ENCODE data around the gene ZNF500.
A peak's percentile ranks its signal among the peaks of the same experiment; 100 is the strongest.
"Not testable (repeated sequence)": the region's sequence is repeated elsewhere in the genome, so short reads cannot be mapped to it uniquely, and the experiment has no call there.

ZNF500 gene

GRCh38 chr16:4747906-4748681, 18.9 kb downstream of the ZNF500 start:
- H3K36me3 ChIP-seq = peaks cover 34% of the 10 kb centered on the region
- no peak for TF ChIP-seq Cebpa-rat (IDR thresholded peaks at IDR 0.05)
- H4K20me1 ChIP-seq = peaks cover 33% of the 10 kb centered on the region
- no peaks in the 10 kb centered on the region for H3K27me3 ChIP-seq
- H3K4me3 ChIP-seq = peak overlapping the region; percentile 22; the same call in 1 of the 2 replicates
- peak overlapping the region; percentile 86 for H3K4me2 ChIP-seq
- H3K27ac ChIP-seq = peak overlapping the region; percentile 60
- H3K9ac ChIP-seq = peak overlapping the region; percentile 49
- H3K9me3 ChIP-seq = no peaks in the 10 kb centered on the region
- H3K4me1 ChIP-seq = peaks cover 66% of the 10 kb centered on the region

- peaks cover 62% of the 10 kb centered on the region for H3K4me1 ChIP-seq
- TF ChIP-seq Cebpa-rat (IDR thresholded peaks at IDR 0.05) = no peak
- peak overlapping the region; percentile 49 for H3K9ac ChIP-seq
- peak overlapping the region; percentile 86 for H3K4me2 ChIP-seq
- H3K4me3 ChIP-seq = peak overlapping the region; percentile 22; the same call in 1 of the 2 replicates
- H3K27me3 ChIP-seq = no peaks in the 10 kb centered on the region
- peak overlapping the region; percentile 60 for H3K27ac ChIP-seq
- peaks cover 24% of the 10 kb centered on the region for H3K36me3 ChIP-seq
- no peaks in the 10 kb centered on the region for H3K9me3 ChIP-seq
- H4K20me1 ChIP-seq = peaks cover 23% of the 10 kb centered on the region; the same call in 1 of the 2 replicates
Observed at GRCh38 chr16:4746991-4747574, 19.9 kb downstream of the ZNF500 start.

GRCh38 chr16:4746215-4746614, 20.7 kb downstream of the ZNF500 start:
- H3K36me3 ChIP-seq = peaks cover 15% of the 10 kb centered on the region
- no peaks in the 10 kb centered on the region for H3K9me3 ChIP-seq
- peak overlapping the region; percentile 86 for H3K4me2 ChIP-seq
- TF ChIP-seq Cebpa-rat (IDR thresholded peaks at IDR 0.05) = no peak
- H3K27ac ChIP-seq = peak overlapping the region; percentile 60
- no peaks in the 10 kb centered on the region for H3K27me3 ChIP-seq
- H3K4me1 ChIP-seq = peaks cover 62% of the 10 kb centered on the region
- no peak overlapping the region; the same call in 1 of the 2 replicates for H3K9ac ChIP-seq
- H4K20me1 ChIP-seq = 0 out of 2 replicates have a peak, but pooled peaks cover 15% of the 10 kb centered on the region
- H3K4me3 ChIP-seq = no peak overlapping the region

- Histone ChIP-seq H3K4me2 (no peak overlapping the region), H3K4me1 (peaks cover 62% of the 10 kb centered on the region), H3K27ac (no peak overlapping the region), H3K4me3 (no peak overlapping the region), H3K9me3 (no peaks in the 10 kb centered on the region), H3K36me3 (peaks cover 6% of the 10 kb centered on the region; the same call in 1 of the 2 replicates), H3K9ac (no peak overlapping the region), H4K20me1 (0 out of 2 replicates have a peak, but pooled peaks cover 11% of the 10 kb centered on the region), H3K27me3 (no peaks in the 10 kb centered on the region)
- no peak for TF ChIP-seq Cebpa-rat (IDR thresholded peaks at IDR 0.05)
Observed at GRCh38 chr16:4745274-4745569, 21.7 kb downstream of the ZNF500 start.

GRCh38 chr16:4744555-4745273, 22.2 kb downstream of the ZNF500 start:
- Histone ChIP-seq H3K4me3 (no peak overlapping the region), H3K27me3 (no peaks in the 10 kb centered on the region), H3K4me2 (no peak overlapping the region), H4K20me1 (0 out of 2 replicates have a peak, but pooled peaks cover 6% of the 10 kb centered on the region), H3K9ac (no peak overlapping the region), H3K27ac (no peak overlapping the region), H3K9me3 (no peaks in the 10 kb centered on the region), H3K36me3 (peaks cover 1% of the 10 kb centered on the region; the same call in 1 of the 2 replicates), H3K4me1 (peaks cover 58% of the 10 kb centered on the region)
- TF ChIP-seq Cebpa-rat (IDR thresholded peaks at IDR 0.05) = no peak

GRCh38 chr16:4743226-4743878, 23.6 kb downstream of the ZNF500 start:
- Histone ChIP-seq H3K9ac (peak overlapping the region; percentile 31; the same call in 1 of the 2 replicates), H3K27ac (no peak overlapping the region), H3K4me3 (no peak overlapping the region), H3K36me3 (no peaks in the 10 kb centered on the region), H4K20me1 (0 out of 2 replicates have a peak, but pooled peaks cover 5% of the 10 kb centered on the region), H3K4me1 (peaks cover 50% of the 10 kb centered on the region), H3K4me2 (peak overlapping the region; percentile 52), H3K9me3 (no peaks in the 10 kb centered on the region), H3K27me3 (no peaks in the 10 kb centered on the region)
- no peak for TF ChIP-seq Cebpa-rat (IDR thresholded peaks at IDR 0.05)

- not testable (repeated sequence) for H3K4me2 ChIP-seq, H3K36me3 ChIP-seq, H3K4me3 ChIP-seq, H3K27me3 ChIP-seq, H3K9me3 ChIP-seq, H3K27ac ChIP-seq, H3K9ac ChIP-seq, H4K20me1 ChIP-seq
- peaks cover 32% of the 10 kb centered on the region for H3K4me1 ChIP-seq
Observed at GRCh38 chr16:4738370-4738769, 28.6 kb downstream of the ZNF500 start.

- no peak for TF ChIP-seq Cebpa-rat (IDR thresholded peaks at IDR 0.05)
- H3K9ac ChIP-seq = no peak overlapping the region
- no peak overlapping the region for H3K4me3 ChIP-seq
- no peaks in the 10 kb centered on the region for H4K20me1 ChIP-seq
- no peaks in the 10 kb centered on the region for H3K36me3 ChIP-seq
- H3K27me3 ChIP-seq = no peaks in the 10 kb centered on the region
- H3K4me1 ChIP-seq = peaks cover 32% of the 10 kb centered on the region
- H3K27ac ChIP-seq = no peak overlapping the region
- H3K9me3 ChIP-seq = no peaks in the 10 kb centered on the region
- H3K4me2 ChIP-seq = no peak overlapping the region
Observed at GRCh38 chr16:4737545-4737944, 29.4 kb downstream of the ZNF500 start.

GRCh38 chr16:4736546-4736945, 30.4 kb downstream of the ZNF500 start:
- no peak overlapping the region for H3K4me2 ChIP-seq
- no peaks in the 10 kb centered on the region for H4K20me1 ChIP-seq
- H3K27me3 ChIP-seq = no peaks in the 10 kb centered on the region
- no peak overlapping the region for H3K27ac ChIP-seq
- 0 out of 2 replicates have a peak, but pooled peaks cover 4% of the 10 kb centered on the region for H3K36me3 ChIP-seq
- H3K9me3 ChIP-seq = no peaks in the 10 kb centered on the region
- TF ChIP-seq Cebpa-rat (IDR thresholded peaks at IDR 0.05) = no peak
- H3K4me1 ChIP-seq = peaks cover 32% of the 10 kb centered on the region
- no peak overlapping the region for H3K4me3 ChIP-seq
- H3K9ac ChIP-seq = no peak overlapping the region
